ENCODE measurements around the gene RAMP3.

Gene RAMP3

GRCh38 chr7:45225948-45226335, 68.4 kb downstream of the RAMP3 start:
- no peak for DNase-seq

- no peak for DNase-seq
Observed at GRCh38 chr7:45229156-45229920, 71.7 kb downstream of the RAMP3 start.

GRCh38 chr7:45230083-45230482, 72.5 kb downstream of the RAMP3 start:
- no peak for DNase-seq

- no peak for DNase-seq
Observed at GRCh38 chr7:45230611-45231165, 73.1 kb downstream of the RAMP3 start.

- DNase-seq = no peak
Observed at GRCh38 chr7:45233249-45233775, 75.7 kb downstream of the RAMP3 start.
